Umbilical cord (tissue), 2 donors: ENCODE measurements around the gene METTL6. TPM values are rescaled to one million over a fixed set of nuclear protein-coding genes. Genes with fewer than 3 reads are reported as not detected.
"Not testable (repeated sequence)": the region's sequence is repeated elsewhere in the genome, so short reads cannot be mapped to it uniquely, and the experiment has no call there.

Experiments used
- DNase-seq: peaks from one replicate; pipeline ENCODE4 v3.0.0-alpha.2; 2015; ENCODE audit warnings: low spot score
- total RNA-seq: library from RNA; depleted of rRNA; stranded (reverse); fragments of >200 nt; gene quantifications from one replicate; pipeline ENCODE4 v1.2.3, GENCODE V29; 2014; ENCODE audit warnings: low replicate concordance; ENCODE audit not compliant: insufficient read depth

METTL6 gene
- 40.9 TPM for total RNA-seq

GRCh38 chr3:15427182-15427880, at the start of gene METTL6, which contains the start of gene EAF1:
Gene METTL6, minus strand, starts transcription at chr3:15427544. Its CDS starts 1,033 bp downstream, at chr3:15426511.
Gene EAF1, plus strand, starts transcription at chr3:15427598. Its CDS starts 182 bp downstream, at chr3:15427780.
- peak; percentile 86 for DNase-seq

- DNase-seq: no peak
These were observed 49.0 kb upstream of the METTL6 start for GRCh38 chr3:15476378-15476777.

- DNase-seq: no peak
These were observed 47.8 kb upstream of the METTL6 start for GRCh38 chr3:15475161-15475560.

GRCh38 chr3:15471861-15472260, 44.5 kb upstream of the METTL6 start:
- DNase-seq: no peak

GRCh38 chr3:15470849-15471248, 43.5 kb upstream of the METTL6 start:
- no peak for DNase-seq

- DNase-seq: no peak
These were observed 42.9 kb upstream of the METTL6 start for GRCh38 chr3:15470261-15470660.

GRCh38 chr3:15467227-15468181, 40.2 kb upstream of the METTL6 start:
- DNase-seq: peak; percentile 17

- no peak for DNase-seq
These were observed 38.7 kb upstream of the METTL6 start for GRCh38 chr3:15465876-15466585.

GRCh38 chr3:15462451-15462850, 35.1 kb upstream of the METTL6 start:
- no peak for DNase-seq

- no peak for DNase-seq
These were observed 33.7 kb upstream of the METTL6 start for GRCh38 chr3:15460891-15461531.

- no peak for DNase-seq
These were observed 31.0 kb upstream of the METTL6 start for GRCh38 chr3:15458212-15458780.

GRCh38 chr3:15456915-15457314, 29.6 kb upstream of the METTL6 start:
- DNase-seq: not testable (repeated sequence)

GRCh38 chr3:15456321-15456720, 29.0 kb upstream of the METTL6 start:
- DNase-seq: no peak

- no peak for DNase-seq
These were observed 28.4 kb upstream of the METTL6 start for GRCh38 chr3:15455756-15456155.

GRCh38 chr3:15454965-15455364, 27.6 kb upstream of the METTL6 start:
- DNase-seq: no peak

GRCh38 chr3:15453991-15454625, 26.8 kb upstream of the METTL6 start:
- no peak for DNase-seq

- DNase-seq: no peak
These were observed 26.2 kb upstream of the METTL6 start for GRCh38 chr3:15453501-15453900.

GRCh38 chr3:15452961-15453360, 25.6 kb upstream of the METTL6 start:
- DNase-seq: no peak

- no peak for DNase-seq
These were observed 24.8 kb upstream of the METTL6 start for GRCh38 chr3:15452156-15452555.
